Transverse colon (tissue), 4 donors: ENCODE measurements around the gene TMEM237. TPM values are rescaled to one million over a fixed set of nuclear protein-coding genes. Genes with fewer than 3 reads are reported as not detected.
"Not testable (repeated sequence)": the region's sequence is repeated elsewhere in the genome, so short reads cannot be mapped to it uniquely, and the experiment has no call there.

Experiments
- DNase-seq: peaks from one replicate; pipeline ENCODE4 v3.0.0-alpha.2; 2019
- H3K27ac ChIP-seq, 4 donors: fragments of 200-600 bp; sonication (generic); 2 replicates each; pipeline ENCODE4 v1.5.1; 2016 to 2018; ENCODE audit warnings: inconsistent platforms in 4 of 4
- H3K27me3 ChIP-seq: fragments of 200-600 bp; sonication (generic); 2 replicates; pipeline ENCODE4 v1.5.1; 2017; ENCODE audit warnings: inconsistent platforms
- H3K36me3 ChIP-seq, 4 donors: fragments of 200-600 bp; sonication (generic); 2 replicates each; pipeline ENCODE4 v1.5.1; 2017 to 2019; ENCODE audit warnings: inconsistent platforms in 4 of 4
- H3K4me1 ChIP-seq, 4 donors: fragments of 200-600 bp; sonication (generic); 2 replicates each; pipeline ENCODE4 v1.5.1; 2017 to 2020; ENCODE audit warnings: inconsistent platforms in 4 of 4
- H3K4me3 ChIP-seq, 4 donors: fragments of 200-600 bp; sonication (generic); 1 replicate in 1 of 4; 2 replicates in 3 of 4; pipeline versions ENCODE4 v1.5.1 to v1.6.1; 2017 to 2019; ENCODE audit warnings: inconsistent platforms in 4 of 4
- H3K9me3 ChIP-seq, 2 donors: fragments of 200-600 bp; sonication (generic); 2 replicates each; pipeline ENCODE4 v1.5.1; 2017 to 2019; ENCODE audit warnings: inconsistent platforms in 2 of 2
- EP300 ChIP-seq: sonication (generic); formaldehyde crosslinking; IDR thresholded peaks from one replicate; pipeline ENCODE4 v1.6.1; 2017; ENCODE audit warnings: antibody characterized with exemption, low read depth
- POLR2A ChIP-seq: fragments of 450-650 bp; IDR thresholded peaks from one replicate; pipeline ENCODE4 v1.6.1; 2016; ENCODE audit warnings: antibody characterized with exemption, mild to moderate bottlenecking, moderate library complexity
- POLR2AphosphoS5 ChIP-seq, 3 donors: sonication (generic); formaldehyde crosslinking; IDR thresholded peaks; one replicate each; pipeline ENCODE4 v1.6.1; 2016; ENCODE audit warnings: antibody characterized with exemption in 3 of 3
- WGBS, 2 donors: methylation state at CpG; one replicate each; pipeline ENCODE4 v1.1.5; 2018; ENCODE audit warnings: low coverage in 1 of 2; 5-methylcytosine and 5-hydroxymethylcytosine counted together
- in situ Hi-C, 4 donors: fragments of 200-750 bp; cut with MboI; loops; one replicate each; pipeline versions ENCODE4 v1.15.0 to v1.15.1; 2017; ENCODE audit warnings: low sequenced_read_pairs in 3 of 4, low pct_ligation_motif_present in 1 of 4, low pct_unique_long_range_greater_than_20kb in 1 of 4
- intact Hi-C: fragments of 100-400 bp; cut with DNase I; formaldehyde crosslinking; loops from one replicate; pipeline ENCODE4 v1.15.1; 2023; ENCODE audit warnings: low total_unique reads
- total RNA-seq, 4 donors: library from RNA; depleted of rRNA; stranded (reverse); fragments of >200 nt; gene quantifications; one replicate each; pipeline ENCODE4 v1.1.0, GENCODE V29; 2016
- TF ChIP-seq, protein P1 (sequence below), 5 experiments: fragments of 200-600 bp in 3 of 5; fragments of 450-650 bp in 2 of 5; sonication (generic) in 3 of 5; IDR thresholded peaks; 1 replicate in 2 of 5; 2 replicates in 3 of 5; pipeline ENCODE4 v1.5.1; 2016 to 2017; ENCODE audit warnings: antibody characterized with exemption in 5 of 5, inconsistent platforms in 3 of 5, mild to moderate bottlenecking in 2 of 5, moderate library complexity in 1 of 5

The TMEM237 gene
- total RNA-seq, 4 donors from 2014 or later: 2.0 to 7.6 (median 4.7) TPM

GRCh38 chr2:201675454-201675853 lies 32.2 kb upstream of the TMEM237 start:
- H3K27ac ChIP-seq: no peak overlapping the region
- H3K4me3 ChIP-seq: no peak overlapping the region
- in situ Hi-C loops: no loop called here
- H3K27me3 ChIP-seq: no peaks in the 10 kb centered on the region
- intact Hi-C loops: no loop called here
- 60 to 76% methylated on average over 1 to 4 of the region's 4 CpGs for WGBS, 2 donors
- H3K4me1 ChIP-seq: no peaks in the 10 kb centered on the region
- H3K9me3 ChIP-seq: no peaks in the 10 kb centered on the region
- TF ChIP-seq, protein P1, sequence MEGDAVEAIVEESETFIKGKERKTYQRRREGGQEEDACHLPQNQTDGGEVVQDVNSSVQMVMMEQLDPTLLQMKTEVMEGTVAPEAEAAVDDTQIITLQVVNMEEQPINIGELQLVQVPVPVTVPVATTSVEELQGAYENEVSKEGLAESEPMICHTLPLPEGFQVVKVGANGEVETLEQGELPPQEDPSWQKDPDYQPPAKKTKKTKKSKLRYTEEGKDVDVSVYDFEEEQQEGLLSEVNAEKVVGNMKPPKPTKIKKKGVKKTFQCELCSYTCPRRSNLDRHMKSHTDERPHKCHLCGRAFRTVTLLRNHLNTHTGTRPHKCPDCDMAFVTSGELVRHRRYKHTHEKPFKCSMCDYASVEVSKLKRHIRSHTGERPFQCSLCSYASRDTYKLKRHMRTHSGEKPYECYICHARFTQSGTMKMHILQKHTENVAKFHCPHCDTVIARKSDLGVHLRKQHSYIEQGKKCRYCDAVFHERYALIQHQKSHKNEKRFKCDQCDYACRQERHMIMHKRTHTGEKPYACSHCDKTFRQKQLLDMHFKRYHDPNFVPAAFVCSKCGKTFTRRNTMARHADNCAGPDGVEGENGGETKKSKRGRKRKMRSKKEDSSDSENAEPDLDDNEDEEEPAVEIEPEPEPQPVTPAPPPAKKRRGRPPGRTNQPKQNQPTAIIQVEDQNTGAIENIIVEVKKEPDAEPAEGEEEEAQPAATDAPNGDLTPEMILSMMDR (IDR thresholded peaks at IDR 0.05): no peak
- TF ChIP-seq POLR2A (no peak), EP300 (no peak), POLR2AphosphoS5 (IDR thresholded peaks at IDR 0.05) (no peak)
- H3K36me3 ChIP-seq: no peaks in the 10 kb centered on the region
- DNase-seq: no peak

GRCh38 chr2:201674794-201675193 lies 31.5 kb upstream of the TMEM237 start:
- Histone ChIP-seq H3K27ac (no peak overlapping the region), H3K4me1 (no peaks in the 10 kb centered on the region), H3K9me3 (no peaks in the 10 kb centered on the region), H3K27me3 (no peaks in the 10 kb centered on the region), H3K36me3 (no peaks in the 10 kb centered on the region), H3K4me3 (no peak overlapping the region)
- no peak for TF ChIP-seq POLR2AphosphoS5 (IDR thresholded peaks at IDR 0.05)
- TF ChIP-seq, protein P1 (IDR thresholded peaks at IDR 0.05): no peak
- TF ChIP-seq EP300: no peak
- no peak for TF ChIP-seq POLR2A
- 83% methylated on average over 3 of the region's 3 CpGs; no CpG with 5 or more reads in 1 of the 2 donors for WGBS, 2 donors
- DNase-seq: no peak
- intact Hi-C loops: no loop called here
- in situ Hi-C loops: no loop called here

DNA sequence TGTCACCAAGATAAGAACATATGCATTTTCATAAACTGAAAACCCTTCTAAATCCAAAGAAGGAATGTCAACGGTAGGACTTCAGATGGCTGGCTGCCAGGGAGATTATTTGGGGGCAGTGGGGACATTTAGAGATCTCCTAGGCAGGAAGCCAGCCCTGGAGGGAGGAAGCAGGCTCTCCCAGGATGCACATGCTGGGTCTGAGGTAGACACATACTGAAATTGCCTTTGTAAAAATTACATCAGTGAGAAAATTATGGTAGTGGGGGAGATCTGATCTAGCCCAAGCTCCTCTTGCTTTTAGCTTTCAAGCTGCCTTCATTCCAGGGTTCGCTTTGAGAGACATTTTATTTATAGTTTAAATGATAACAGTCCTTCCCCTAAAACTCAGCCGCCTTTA lies 31.0 kb upstream of the TMEM237 start:
- TF ChIP-seq POLR2A: no peak
- no peak for TF ChIP-seq EP300
- TF ChIP-seq, protein P1 (IDR thresholded peaks at IDR 0.05): no peak
- no peak for TF ChIP-seq POLR2AphosphoS5 (IDR thresholded peaks at IDR 0.05)
- Histone ChIP-seq H3K27ac (no peak overlapping the region), H3K4me1 (no peaks in the 10 kb centered on the region), H3K4me3 (no peak overlapping the region), H3K27me3 (no peaks in the 10 kb centered on the region), H3K9me3 (no peaks in the 10 kb centered on the region), H3K36me3 (no peaks in the 10 kb centered on the region)
- intact Hi-C loops: no loop called here
- in situ Hi-C loops: no loop called here
- no peak for DNase-seq
- WGBS, 2 donors: 61 to 86% methylated on average over 2 to 3 of the region's 3 CpGs

- H3K36me3 ChIP-seq: no peaks in the 10 kb centered on the region
- DNase-seq: no peak
- in situ Hi-C loops: no loop called here
- WGBS, 2 donors: 55 to 57% methylated on average over 2 of the region's 2 CpGs
- intact Hi-C loops: no loop called here
- H3K4me3 ChIP-seq: no peak overlapping the region
- TF ChIP-seq POLR2A: no peak
- TF ChIP-seq, protein P1 (IDR thresholded peaks at IDR 0.05): no peak
- no peak for TF ChIP-seq POLR2AphosphoS5 (IDR thresholded peaks at IDR 0.05)
- TF ChIP-seq EP300: no peak
- H3K27ac ChIP-seq: no peak overlapping the region
- H3K4me1 ChIP-seq: no peaks in the 10 kb centered on the region
- no peaks in the 10 kb centered on the region for H3K9me3 ChIP-seq
- H3K27me3 ChIP-seq: no peaks in the 10 kb centered on the region
Measured at GRCh38 chr2:201673546-201673945, 30.2 kb upstream of the TMEM237 start.

- H3K4me3 ChIP-seq, H3K27ac ChIP-seq, DNase-seq, H3K36me3 ChIP-seq, H3K4me1 ChIP-seq, in situ Hi-C loops, H3K9me3 ChIP-seq, intact Hi-C loops, H3K27me3 ChIP-seq: not testable (repeated sequence)
- 52 to 92% methylated on average over 1 to 4 of the region's 4 CpGs for WGBS, 2 donors
Measured at GRCh38 chr2:201671205-201671604, 27.9 kb upstream of the TMEM237 start.
